ENCODE results near the gene MBD1.

- TF ChIP-seq EZH2 (conservative IDR thresholded peaks at IDR 0.05; ENCODE audit: low read depth, low read length) (no peak), ZNF24 (IDR thresholded peaks at IDR 0.05) (no peak), ZNF660 (CRISPR knock-in tag; IDR thresholded peaks at IDR 0.05; ENCODE audit: borderline replicate concordance, low read depth) (no peak), DNMT1 (CRISPR knock-in tag; IDR thresholded peaks at IDR 0.05) (no peak), POLR2AphosphoS5 (IDR thresholded peaks at IDR 0.05; ENCODE audit: low read depth, low read length) (no peak), CTCF (CRISPR knock-in tag; IDR thresholded peaks at IDR 0.05) (no peak), CBFB (CRISPR knock-in tag; IDR thresholded peaks at IDR 0.05) (no peak)
Measured at GRCh38 chr18:50274941-50275340, 6.4 kb downstream of the MBD1 start.

All from HepG2 (cell line).